Stimulated activated CD8-positive, alpha-beta memory T cell treated with anti-CD3 and anti-CD28 coated beads, Interleukin-7, amount 100 ng/mL, for 48 hours (primary cell): ENCODE results near the gene TMEM163.
"Not testable (repeated sequence)": the region's sequence is repeated elsewhere in the genome, so short reads cannot be mapped to it uniquely, and the experiment has no call there.

Experiments
- DNase-seq, 2 donors: peaks; one replicate each; pipeline ENCODE4 v3.0.0-alpha.2; 2020; ENCODE audit warnings: low read depth in 1 of 2; ENCODE audit errors: extremely low read depth in 1 of 2

The TMEM163 gene

GRCh38 chr2:134718817-134719814 is at the start of gene TMEM163:
Gene TMEM163, minus strand, starts transcription at chr2:134719000.
- no peak for DNase-seq

GRCh38 chr2:134766583-134766982 is 47.8 kb upstream of the TMEM163 start:
- DNase-seq, result no peak

DNA sequence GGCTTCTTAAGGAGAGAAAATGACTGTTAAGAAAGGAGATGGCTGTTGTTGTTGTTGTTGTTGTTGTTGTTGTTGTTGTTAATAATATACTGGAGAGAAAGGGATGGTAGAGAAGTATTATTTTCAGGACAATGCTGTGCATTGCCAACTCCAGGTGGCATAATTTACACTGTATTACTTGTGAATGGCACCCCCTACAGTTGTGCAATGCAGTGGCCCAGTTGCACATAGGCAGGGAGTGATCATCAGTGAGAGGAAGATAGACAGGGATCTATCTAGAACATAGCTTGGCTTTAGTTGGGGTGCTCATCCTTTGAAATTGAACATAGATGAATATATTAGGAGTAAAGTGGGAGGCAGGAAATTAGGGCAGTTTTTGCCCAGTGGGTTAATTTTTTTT is 47.2 kb upstream of the TMEM163 start:
- DNase-seq, result no peak

- no peak for DNase-seq
Measured at GRCh38 chr2:134764164-134764563, 45.4 kb upstream of the TMEM163 start.

DNA sequence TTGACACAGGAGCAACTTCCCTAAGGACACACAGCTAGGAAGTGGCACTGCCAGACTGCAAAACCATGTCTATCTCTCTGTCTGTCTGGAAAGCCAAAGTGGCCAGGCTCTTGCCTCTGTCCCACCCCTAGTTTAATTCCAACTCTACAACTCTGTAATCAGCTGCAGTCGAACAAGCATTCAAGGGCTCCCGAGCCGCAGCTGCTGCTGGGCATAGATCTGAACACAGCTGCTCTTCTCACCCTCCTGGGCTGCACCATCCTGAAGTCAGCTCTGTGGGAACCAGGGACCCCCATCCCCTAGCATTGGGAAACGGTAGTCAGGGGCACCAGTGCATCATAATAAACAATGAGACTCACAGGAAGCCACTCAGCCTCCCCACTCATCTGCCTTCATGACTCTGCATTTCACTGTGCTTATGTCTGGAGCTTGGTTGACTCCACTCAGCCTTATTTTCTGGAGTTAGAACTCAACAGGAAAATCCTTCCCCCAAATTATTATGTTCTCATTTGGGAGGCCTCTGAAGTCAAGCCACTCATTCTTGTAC is 44.4 kb upstream of the TMEM163 start:
- DNase-seq, result no peak

- DNase-seq, result no peak
Measured at GRCh38 chr2:134762508-134762907, 43.7 kb upstream of the TMEM163 start.

DNA sequence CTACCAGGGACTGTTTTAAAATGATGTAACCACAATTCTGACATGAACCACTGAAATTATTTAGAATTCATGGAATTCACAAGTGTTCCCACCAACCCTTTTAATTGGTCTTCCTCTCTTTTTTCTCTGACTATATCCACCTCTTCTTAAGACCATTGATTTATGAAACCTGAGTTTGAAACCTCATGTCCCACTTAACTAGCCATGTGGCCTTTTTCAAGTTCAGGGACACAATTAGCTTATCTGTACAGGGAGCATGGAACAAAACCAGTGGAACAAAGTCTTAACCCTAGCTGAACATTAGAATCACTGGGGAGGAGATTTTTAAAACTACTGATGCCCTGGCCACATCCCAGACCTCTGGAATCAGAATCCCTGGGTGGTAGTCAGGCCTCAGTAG is 41.6 kb upstream of the TMEM163 start:
- no peak for DNase-seq

- DNase-seq, result no peak
Measured at GRCh38 chr2:134758633-134759032, 39.8 kb upstream of the TMEM163 start.

DNA sequence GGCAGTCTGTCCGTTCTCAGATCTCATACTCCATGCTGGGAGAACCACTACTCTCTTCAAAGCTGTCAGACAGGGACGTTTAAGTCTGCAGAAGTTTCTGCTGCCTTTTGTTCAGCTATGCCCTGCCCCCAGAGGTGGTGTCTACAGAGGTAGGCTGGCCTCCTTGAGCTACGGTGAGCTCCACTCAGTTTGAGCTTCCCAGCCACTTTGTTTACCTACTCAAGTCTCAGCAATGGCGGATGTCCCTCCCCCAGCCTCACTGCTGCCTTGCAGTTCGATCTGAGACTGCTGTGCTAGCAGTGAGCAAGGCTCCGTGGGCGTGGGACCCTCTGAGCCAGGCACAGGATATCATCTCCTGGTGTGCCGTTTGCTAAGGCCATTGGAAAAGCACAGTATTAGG is 33.2 kb upstream of the TMEM163 start:
- DNase-seq, result not testable (repeated sequence)

DNA sequence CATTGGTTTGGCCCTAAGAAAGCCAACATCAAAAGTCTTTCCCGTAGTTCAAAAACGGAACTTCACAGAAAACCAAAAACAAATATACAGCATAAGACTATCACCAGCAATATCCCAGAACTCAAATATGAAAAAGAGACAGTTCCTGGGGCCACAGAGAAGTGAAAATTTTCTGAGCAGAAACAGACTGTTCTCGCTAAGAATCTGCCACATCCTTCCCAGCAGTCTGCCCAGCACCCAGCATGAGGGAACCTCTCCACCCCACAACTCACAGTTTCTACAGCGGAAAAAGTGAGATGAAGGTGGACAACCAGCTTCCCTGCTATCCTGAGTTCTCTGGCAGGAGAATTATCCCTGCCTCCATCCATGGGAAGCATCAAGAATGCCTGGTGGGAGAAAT is 26.7 kb upstream of the TMEM163 start:
- no peak for DNase-seq

DNA sequence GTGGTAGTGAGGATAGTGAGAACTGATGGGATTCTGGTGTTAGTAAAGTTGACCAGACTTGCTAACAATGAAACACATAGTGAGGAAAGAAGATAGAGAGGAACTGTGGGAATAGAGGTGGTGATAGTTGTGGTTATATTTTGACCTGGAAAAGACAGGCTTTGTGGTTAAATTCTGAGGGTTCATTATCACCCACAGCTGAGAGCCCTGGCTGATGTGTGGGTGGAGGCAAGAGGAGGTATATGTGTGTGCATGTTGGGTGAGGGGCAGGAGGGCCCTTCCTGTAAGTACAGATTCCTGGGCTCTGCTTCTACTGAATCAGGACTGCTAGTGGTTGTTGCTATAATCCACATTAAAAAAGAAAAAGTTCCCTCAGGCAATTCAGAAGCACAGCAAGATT is 26.2 kb upstream of the TMEM163 start:
- no peak for DNase-seq

GRCh38 chr2:134739879-134740301 is 21.1 kb upstream of the TMEM163 start:
- DNase-seq, result no peak

- DNase-seq, result no peak
Measured at GRCh38 chr2:134739236-134739878, 20.6 kb upstream of the TMEM163 start.

DNA sequence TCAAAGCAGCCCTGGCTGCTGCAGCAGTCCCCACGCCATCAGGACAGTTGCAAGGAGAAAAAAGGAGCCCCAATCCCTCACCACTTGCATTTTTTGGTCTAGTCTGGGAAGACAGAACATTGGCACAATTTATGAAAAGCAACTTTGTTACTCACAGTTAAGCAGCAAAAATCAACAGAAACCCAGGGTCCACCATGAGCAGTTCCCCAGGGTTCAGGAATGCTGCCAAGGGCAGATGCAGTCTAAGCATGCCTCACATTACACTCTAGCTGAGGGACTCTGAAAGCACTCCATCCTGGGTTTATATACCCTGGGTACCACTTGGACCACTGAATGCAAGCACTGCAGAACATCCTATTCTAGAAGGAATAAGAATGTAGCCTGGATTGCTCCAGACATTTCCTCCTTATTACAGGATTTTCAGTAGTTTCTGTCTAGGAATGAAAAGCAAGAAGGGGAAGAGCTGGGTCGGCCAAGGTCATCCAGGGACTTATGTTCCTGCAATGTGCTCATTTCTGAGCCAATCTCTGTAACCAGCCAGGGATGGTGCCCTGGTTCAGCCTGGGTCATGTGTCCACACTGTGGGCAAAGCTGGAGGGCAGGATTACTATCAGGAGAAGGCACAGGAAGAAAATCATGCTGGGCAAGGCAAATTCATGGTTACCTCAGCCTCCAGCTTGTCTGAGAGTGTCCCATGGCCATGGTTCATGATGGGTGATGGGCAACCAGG is 19.5 kb upstream of the TMEM163 start:
- DNase-seq, result no peak

DNA sequence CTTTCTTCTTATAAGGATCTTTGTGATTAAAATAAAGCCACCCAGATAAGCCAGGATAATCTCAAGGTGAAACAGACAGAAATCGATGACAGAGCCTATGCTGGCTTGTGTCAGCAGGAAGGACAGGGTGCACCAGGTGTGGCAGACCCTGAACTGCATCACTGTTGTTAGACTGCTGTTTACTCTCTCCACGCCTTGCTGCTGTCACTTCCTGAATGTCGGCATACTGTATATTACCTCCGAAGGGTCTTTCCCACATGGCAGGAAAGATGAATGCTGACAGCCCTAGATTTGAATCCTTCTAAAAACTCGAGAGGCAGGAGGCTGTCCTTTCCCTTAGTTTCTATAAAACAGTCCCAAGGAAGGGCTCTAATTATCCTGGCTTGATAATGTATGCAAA is 18.9 kb upstream of the TMEM163 start:
- DNase-seq, result no peak

GRCh38 chr2:134736167-134736880 is 17.5 kb upstream of the TMEM163 start:
- DNase-seq, result no peak

DNA sequence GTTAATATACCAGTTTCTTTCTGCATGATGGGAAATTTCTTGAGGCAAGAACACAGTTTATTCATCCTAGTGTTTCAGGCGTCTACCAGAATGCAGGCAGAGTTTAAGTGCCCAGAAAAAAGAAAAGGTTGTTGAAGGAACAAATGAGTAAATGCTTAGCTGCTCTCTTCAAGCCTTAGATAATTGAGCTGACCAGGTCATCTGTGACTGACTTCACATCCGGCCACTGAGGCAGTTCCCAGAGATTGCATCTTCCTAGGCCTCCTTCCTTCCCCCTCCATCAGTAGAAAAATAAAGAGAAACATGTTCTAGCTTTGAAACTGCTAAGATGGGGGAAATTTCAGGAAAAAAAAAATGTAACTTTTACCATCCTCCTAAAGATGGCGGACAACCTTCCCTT is 9.4 kb upstream of the TMEM163 start:
- DNase-seq, result no peak

- DNase-seq, result no peak
Measured at GRCh38 chr2:134727385-134727784, 8.6 kb upstream of the TMEM163 start.

DNA sequence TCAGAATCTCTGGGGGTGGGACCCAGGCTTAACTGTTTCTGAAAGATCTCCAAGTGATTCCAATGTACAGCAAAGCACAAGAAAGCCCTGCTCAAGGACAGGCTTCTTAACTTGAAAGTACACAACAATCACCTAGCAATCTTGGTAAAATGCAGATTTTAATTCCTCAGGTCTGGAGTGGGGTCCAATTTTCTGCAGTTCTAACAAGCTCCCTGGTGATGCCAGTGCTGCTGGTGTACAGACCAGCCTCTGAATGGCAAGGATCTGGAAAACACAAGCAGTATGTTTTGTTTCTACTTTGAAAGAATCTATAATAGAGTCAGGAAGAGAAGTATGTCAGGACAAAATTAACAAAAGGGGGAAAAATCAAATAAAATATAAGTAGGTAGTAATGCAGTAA is 7.8 kb upstream of the TMEM163 start:
- DNase-seq, result no peak

GRCh38 chr2:134725876-134726275 is 7.1 kb upstream of the TMEM163 start:
- no peak for DNase-seq

DNA sequence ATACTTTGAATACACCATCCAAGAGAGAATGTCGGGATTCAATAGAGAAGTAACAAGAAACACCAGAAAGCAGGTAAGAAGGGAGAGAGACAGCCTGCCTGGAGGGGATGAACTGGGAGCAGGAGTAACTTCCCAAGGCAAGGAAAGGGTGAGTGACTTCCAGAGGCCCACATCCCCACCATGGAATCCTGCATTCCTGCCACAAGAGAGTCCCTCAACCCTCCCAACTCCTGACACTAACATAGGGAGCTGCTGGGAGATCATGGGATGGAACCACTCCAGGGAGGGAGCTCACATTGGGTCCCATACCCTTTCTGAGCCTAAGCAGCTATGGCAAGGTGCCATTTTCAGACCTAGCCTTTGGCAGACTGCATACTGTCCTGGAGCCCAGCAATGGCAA is 5.5 kb upstream of the TMEM163 start:
- DNase-seq, result no peak
